GM12878 (cell line): ENCODE data around the gene TBCCD1. TPM values are rescaled to one million over a fixed set of nuclear protein-coding genes. Genes with fewer than 3 reads are reported as not detected.

Experiments used
- ATAC-seq: fragments of 200-7000 bp; cut with Tn5 transposase; 3 replicates; pipeline ENCODE4 v1.9.1; 2020; ENCODE audit warnings: mild to moderate bottlenecking, moderate library complexity
- BruUV-seq: library from RNA; stranded (reverse); fragments of 400-500 nt; replicated peaks from 2 replicates; lab custom pipeline; 2021; lab: Mats Ljungman, UMichigan
- CTCF ChIA-PET: fragments of 300-600 bp; sonication (Branson Sonifier 250); formaldehyde crosslinking; extraction: SDS; loops from one replicate; lab custom pipeline; 2021; ENCODE audit warnings: inconsistent platforms; lab: Yijun Ruan, JAX
- POLR2A ChIA-PET: fragments of 350-600 bp; formaldehyde crosslinking; extraction: SDS; loops from one replicate; lab custom pipeline; 2021; ENCODE audit warnings: inconsistent platforms; lab: Charles Lee
- RAD21 ChIA-PET: fragments of 300-600 bp; sonication (Branson Sonifier 250); formaldehyde crosslinking; loops from one replicate; lab custom pipeline; 2023; ENCODE audit warnings: antibody characterized with exemption; ENCODE audit not compliant: unreplicated experiment; lab: Charles Lee
- SMC1A ChIA-PET: fragments of 300-600 bp; sonication (Branson Sonifier 250); formaldehyde crosslinking; loops from one replicate; lab custom pipeline; 2023; ENCODE audit not compliant: unreplicated experiment, uncharacterized antibody; lab: Charles Lee
- DNase-seq: peaks from one replicate; pipeline ENCODE4 v3.0.0-alpha.2; 2011; ENCODE audit warnings: low read depth, low spot score
- FAIRE-seq: peaks from 3 replicates; lab custom pipeline; 2011; peaks lifted over from hg19 to GRCh38; lab: Jason Lieb, UNC
- H2AFZ ChIP-seq: 2 replicates; pipeline ENCODE4 v1.6.0; 2011; ENCODE audit warnings: low read depth, low read length, control low read depth; ENCODE audit not compliant: control insufficient read depth
- H3K27ac ChIP-seq: 2 replicates; pipeline ENCODE4 v1.5.1; 2011; ENCODE audit warnings: control low read depth; ENCODE audit not compliant: control insufficient read depth, insufficient read depth
- H3K27me3 ChIP-seq, 2 experiments: replicated peaks in 1 of 2; 2 replicates each; pipeline versions ENCODE4 v1.6.0 to v1.6.1; 2011; ENCODE audit warnings: low read length in 1 of 2; ENCODE audit not compliant: control insufficient read depth in 2 of 2, insufficient read depth in 2 of 2
- H3K36me3 ChIP-seq, 2 experiments: 2 replicates each; pipeline ENCODE4 v1.5.1; 2011; ENCODE audit warnings: low read length in 1 of 2; ENCODE audit not compliant: control insufficient read depth in 2 of 2, insufficient read depth in 2 of 2
- H3K4me1 ChIP-seq: 2 replicates; pipeline ENCODE4 v1.6.1; 2011; ENCODE audit warnings: mild to moderate bottlenecking, low read length, moderate library complexity, mixed read lengths; ENCODE audit not compliant: control insufficient read depth, insufficient read depth
- H3K4me2 ChIP-seq: 2 replicates; pipeline ENCODE4 v1.6.0; 2011; ENCODE audit warnings: control low read depth; ENCODE audit not compliant: control insufficient read depth, insufficient read depth
- H3K4me3 ChIP-seq: fragments of 200-600 bp; sonication (generic); 2 replicates; pipeline ENCODE4 v1.5.1; 2016
- H3K79me2 ChIP-seq: 2 replicates; pipeline ENCODE4 v1.6.0; 2011; ENCODE audit warnings: low read length; ENCODE audit not compliant: control insufficient read depth, insufficient read depth
- H3K9ac ChIP-seq: 2 replicates; pipeline ENCODE4 v1.8.0; 2011; ENCODE audit warnings: low read length, control low read depth, mixed read lengths; ENCODE audit not compliant: control insufficient read depth, insufficient read depth
- H3K9me3 ChIP-seq: replicated peaks from 3 replicates; pipeline ENCODE4 v1.5.1; 2011; ENCODE audit warnings: mild to moderate bottlenecking, low read length; ENCODE audit not compliant: control insufficient read depth, insufficient read depth
- H4K20me1 ChIP-seq: 2 replicates; pipeline ENCODE4 v1.6.0; 2011; ENCODE audit not compliant: control insufficient read depth, insufficient read depth
- EZH2 ChIP-seq: IDR thresholded peaks from 2 replicates; pipeline ENCODE4 v1.6.1; 2012; ENCODE audit warnings: low read depth, mild to moderate bottlenecking, control low read depth, inconsistent platforms, low read length, borderline replicate concordance; ENCODE audit not compliant: control insufficient read depth
- RAD21 ChIP-seq: IDR thresholded peaks from 2 replicates; pipeline ENCODE4 v1.6.1; 2011; ENCODE audit warnings: mild to moderate bottlenecking, low read depth, low read length, moderate library complexity; ENCODE audit not compliant: insufficient read depth
- REST ChIP-seq: IDR thresholded peaks from 2 replicates; pipeline ENCODE4 v1.6.1; 2012; ENCODE audit warnings: mild to moderate bottlenecking, low read depth, low read length
- WGBS: methylation state at CpG from one replicate; pipeline ENCODE4 v1.1.6; 2016; ENCODE audit warnings: low lambda C conversion rate; ENCODE audit not compliant: insufficient replicate concordance, insufficient coverage; ENCODE audit errors: missing lambda C conversion rate; 5-methylcytosine and 5-hydroxymethylcytosine counted together
- in situ Hi-C: fragments of 300-500 bp; cut with MboI; formaldehyde crosslinking; loops from 9 replicates; pipeline ENCODE4 v1.14.3; 2018; ENCODE audit warnings: mixed read lengths
- intact Hi-C: fragments of 100-400 bp; cut with micrococcal nuclease; formaldehyde crosslinking; loops from one replicate; pipeline ENCODE4 v1.14.2; 2022; ENCODE audit not compliant: unreplicated experiment
- polyA plus RNA-seq, 11 experiments: library from polyadenylated mRNA; depleted of rRNA in 4 of 11; unstranded in 6 of 11; stranded (reverse) in 5 of 11; fragments of >200 nt; fragmentation: Nextera tagmentation in 4 of 11; fragmentation: Illumina TruSeq in 1 of 11; extraction: Ambion mirVana in 4 of 11; extraction: Trizol in 1 of 11; gene quantifications; 1 replicate in 1 of 11; 2 replicates in 10 of 11; pipeline versions ENCODE4 v1.2.1 to v1.2.3, GENCODE V29; 2011 to 2016; ENCODE audit warnings: inconsistent platforms in 2 of 11, missing spikeins in 2 of 11, low read depth in 1 of 11
- total RNA-seq, 4 experiments: library from RNA; depleted of rRNA in 3 of 4; stranded (reverse); fragments of >200 nt in 3 of 4; fragmentation: Illumina TruSeq in 1 of 4; extraction: Trizol in 1 of 4; gene quantifications; 2 replicates each; pipeline versions ENCODE4 v1.2.1 to v1.2.3, GENCODE V29; 2013 to 2021

The TBCCD1 gene
- total and polyA plus RNA-seq, 10 of the 15 experiments (the other 5 are each of a cell fraction or from before 2014, with no cell fraction given): 6.9 to 23.4 (median 14.7) TPM

GRCh38 chr3:186511702-186512101, 55.4 kb downstream of the TBCCD1 start:
- ChIA-PET POLR2A (interaction anchor here (1.0 to 2.1 kb wide), 5 partner anchors 11 to 25 kb away, joined by 3 to 11 read pairs (median 4); no protein-coding TSS in a partner anchor), SMC1A (interaction anchor here (0.6 to 12.3 kb wide), 13 partner anchors 8 to 585 kb away, joined by 3 to 257 read pairs (median 4); no protein-coding TSS in a partner anchor), CTCF (interaction anchor here (1.0 to 5.7 kb wide), 10 partner anchors 9 to 256 kb away, joined by 3 to 141 read pairs (median 8); no protein-coding TSS in a partner anchor), RAD21 (interaction anchor here (0.7 to 7.8 kb wide), 8 partner anchors 8 to 250 kb away, joined by 3 to 192 read pairs (median 4); no protein-coding TSS in a partner anchor)
- DNase-seq: no peak
- H3K4me2 ChIP-seq: no peak overlapping the region
- no peaks in the 10 kb centered on the region for H3K27me3 ChIP-seq
- no peaks in the 10 kb centered on the region; the same call in 2 of the 3 replicates for H3K9me3 ChIP-seq
- BruUV-seq: no TSS peak
- no peak overlapping the region for H3K4me3 ChIP-seq
- no peak overlapping the region for H2AFZ ChIP-seq
- in situ Hi-C loops: no loop called here
- H4K20me1 ChIP-seq: no peaks in the 10 kb centered on the region
- 20% methylated on average over 5 of the region's 5 CpGs for WGBS
- intact Hi-C loops: loop anchor here (2.0 kb wide), 1 partner anchor 23 kb away; no protein-coding TSS in a partner anchor
- no peak for FAIRE-seq
- H3K9ac ChIP-seq: no peak overlapping the region
- peaks cover 51% of the 10 kb centered on the region for H3K4me1 ChIP-seq
- H3K27ac ChIP-seq: 0 out of 2 replicates have a peak overlapping the region, but pooled peaks have one; percentile 29
- H3K79me2 ChIP-seq: no peaks in the 10 kb centered on the region
- TF ChIP-seq EZH2 (no peak), REST (peak; percentile 75), RAD21 (0 out of 2 replicates have a peak, but pooled peaks have one; percentile 9)
- H3K36me3 ChIP-seq: no peaks in the 10 kb centered on the region
- peak; percentile 8 for ATAC-seq
